Left lung (tissue), 10 donors: Measurements from ENCODE around the gene HDAC7. TPM values are rescaled to one million over a fixed set of nuclear protein-coding genes. Genes with fewer than 3 reads are reported as not detected.

Experiments used
- ATAC-seq: fragments of 200-7000 bp; cut with Tn5 transposase; one replicate; pipeline ENCODE4 v1.9.1; 2020; ENCODE audit warnings: moderate library complexity
- DNase-seq, 4 donors: peaks; one replicate each; pipeline ENCODE4 v3.0.0-alpha.2; 2013 to 2020
- H3K27ac ChIP-seq, 2 donors: fragments of 200-600 bp; sonication (generic) in 1 of 2; one replicate each; pipeline versions ENCODE4 v1.5.0 to v1.8.0; 2020 to 2021
- H3K27me3 ChIP-seq, 2 donors: fragments of 200-600 bp; sonication (generic) in 1 of 2; one replicate each; pipeline versions ENCODE4 v1.5.0 to v1.8.0; 2020 to 2021
- H3K36me3 ChIP-seq, 2 donors: fragments of 200-600 bp; sonication (generic) in 1 of 2; one replicate each; pipeline versions ENCODE4 v1.5.0 to v1.8.0; 2020 to 2021
- H3K4me1 ChIP-seq, 2 donors: fragments of 200-600 bp; one replicate each; pipeline ENCODE4 v1.8.0; 2021
- H3K4me3 ChIP-seq, 2 donors: fragments of 200-600 bp; sonication (generic) in 1 of 2; one replicate each; pipeline versions ENCODE4 v1.5.0 to v1.8.0; 2020 to 2021; ENCODE audit warnings: mild to moderate bottlenecking in 1 of 2
- H3K9me3 ChIP-seq, 2 donors: fragments of 200-600 bp; sonication (generic) in 1 of 2; one replicate each; pipeline versions ENCODE4 v1.5.0 to v1.8.0; 2020 to 2021
- intact Hi-C, 2 donors: fragments of 100-400 bp; cut with DNase I; formaldehyde crosslinking; loops; one replicate each; pipeline versions ENCODE4 v1.11.2 to v1.14.2; 2022
- polyA plus RNA-seq, 6 donors: library from polyadenylated mRNA; unstranded; fragments of 120-200 nt; gene quantifications; one replicate each; pipeline ENCODE4 v1.2.1, GENCODE V29; 2013; ENCODE audit not compliant: insufficient read length in 6 of 6
- total RNA-seq, 2 donors: library from RNA; stranded (reverse); fragmentation: NEBNext Ultra II Directional; extraction: Animal tissue kit (Norgen Biotek cat#: 25700); gene quantifications; one replicate each; pipeline ENCODE4 v1.2.1, GENCODE V29; 2021
- TF ChIP-seq, protein P1 (sequence below), 2 donors: fragments of 200-600 bp; sonication (generic) in 1 of 2; IDR thresholded peaks; one replicate each; pipeline versions ENCODE4 v1.5.0 to v1.8.0; 2021; ENCODE audit warnings: antibody characterized with exemption in 2 of 2
- donor health status: DM: no; HTN: yes; CAD: no.
- donor health status: DM: no; HTN: no; CAD: no.

Gene HDAC7
- total and polyA plus RNA-seq, 8 donors: 69.1 to 115 (median 84.1) TPM

DNA sequence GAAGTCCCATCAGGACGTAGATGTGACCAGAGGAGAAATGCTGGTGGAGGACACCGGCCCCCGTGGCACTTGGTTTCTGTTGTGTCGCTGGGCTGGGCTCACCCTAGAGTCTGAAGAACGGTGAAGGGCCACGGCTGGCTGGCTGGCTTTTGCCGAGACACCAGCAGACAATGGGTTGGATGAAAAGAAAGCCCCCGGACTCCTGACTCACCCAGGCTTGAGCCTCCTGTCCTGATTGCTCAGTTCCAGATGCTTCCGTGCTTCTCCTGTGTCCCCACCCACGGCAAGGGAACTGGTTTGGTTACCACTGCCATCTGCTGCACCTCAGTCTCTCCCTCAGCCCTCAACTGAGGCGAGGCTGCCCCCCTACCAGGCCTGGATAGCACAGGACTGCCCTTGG lies 84.1 kb downstream of the HDAC7 start:
- H3K36me3 ChIP-seq: no peaks in the 10 kb centered on the region
- peak overlapping the region in 1 of 2 donors; percentile 58 for H3K27ac ChIP-seq
- intact Hi-C loops: no loop called here
- TF ChIP-seq, protein P1, sequence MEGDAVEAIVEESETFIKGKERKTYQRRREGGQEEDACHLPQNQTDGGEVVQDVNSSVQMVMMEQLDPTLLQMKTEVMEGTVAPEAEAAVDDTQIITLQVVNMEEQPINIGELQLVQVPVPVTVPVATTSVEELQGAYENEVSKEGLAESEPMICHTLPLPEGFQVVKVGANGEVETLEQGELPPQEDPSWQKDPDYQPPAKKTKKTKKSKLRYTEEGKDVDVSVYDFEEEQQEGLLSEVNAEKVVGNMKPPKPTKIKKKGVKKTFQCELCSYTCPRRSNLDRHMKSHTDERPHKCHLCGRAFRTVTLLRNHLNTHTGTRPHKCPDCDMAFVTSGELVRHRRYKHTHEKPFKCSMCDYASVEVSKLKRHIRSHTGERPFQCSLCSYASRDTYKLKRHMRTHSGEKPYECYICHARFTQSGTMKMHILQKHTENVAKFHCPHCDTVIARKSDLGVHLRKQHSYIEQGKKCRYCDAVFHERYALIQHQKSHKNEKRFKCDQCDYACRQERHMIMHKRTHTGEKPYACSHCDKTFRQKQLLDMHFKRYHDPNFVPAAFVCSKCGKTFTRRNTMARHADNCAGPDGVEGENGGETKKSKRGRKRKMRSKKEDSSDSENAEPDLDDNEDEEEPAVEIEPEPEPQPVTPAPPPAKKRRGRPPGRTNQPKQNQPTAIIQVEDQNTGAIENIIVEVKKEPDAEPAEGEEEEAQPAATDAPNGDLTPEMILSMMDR (IDR thresholded peaks at IDR 0.05): no peak
- no peaks in the 10 kb centered on the region for H3K27me3 ChIP-seq
- H3K9me3 ChIP-seq: no peaks in the 10 kb centered on the region
- peaks cover 20 to 42% of the 10 kb centered on the region in 2 donors for H3K4me1 ChIP-seq
- ATAC-seq (no peak), DNase-seq (no peak)
- no peak overlapping the region for H3K4me3 ChIP-seq

DNA sequence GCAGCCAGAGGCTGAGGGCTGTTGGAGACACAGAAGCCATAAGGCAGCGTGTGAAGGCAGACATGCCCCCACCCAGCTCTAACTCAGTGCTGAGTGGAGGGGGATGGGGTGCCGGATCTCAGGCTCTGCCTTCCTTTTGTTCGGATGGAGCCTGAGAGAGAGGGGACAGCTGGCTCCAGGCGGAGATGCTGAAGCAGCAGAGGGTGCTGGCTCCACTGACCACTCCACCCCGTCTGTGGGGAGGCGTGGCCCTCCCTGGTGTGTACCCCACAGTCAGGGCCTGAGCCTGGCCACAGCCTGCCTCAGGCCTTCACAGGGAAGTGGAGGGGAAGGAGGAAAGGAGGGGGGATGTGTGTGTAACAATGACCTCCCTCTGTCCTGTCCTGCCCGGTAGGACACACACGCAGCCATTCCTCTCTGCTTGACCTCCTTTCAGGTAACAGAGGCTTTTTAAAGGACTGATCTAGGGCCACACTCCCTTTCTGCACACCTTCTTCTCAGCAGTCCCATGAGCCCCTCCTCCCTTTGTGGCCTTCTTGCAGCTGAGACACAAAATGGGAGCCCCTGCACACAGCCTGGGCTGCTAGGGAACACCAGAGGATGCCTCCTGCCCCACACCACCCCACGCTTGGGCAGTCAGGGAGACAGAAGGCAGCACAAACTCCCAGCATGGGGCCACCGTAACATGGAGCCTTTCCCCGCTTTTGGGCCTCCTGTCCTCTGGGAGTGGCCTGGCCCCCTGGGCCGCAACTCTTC lies 84.8 kb downstream of the HDAC7 start:
- H3K4me3 ChIP-seq: no peak overlapping the region
- H3K27ac ChIP-seq: no peak overlapping the region
- intact Hi-C loops: no loop called here
- peaks cover 20 to 39% of the 10 kb centered on the region in 2 donors for H3K4me1 ChIP-seq
- no peaks in the 10 kb centered on the region for H3K36me3 ChIP-seq
- H3K27me3 ChIP-seq: no peaks in the 10 kb centered on the region
- ATAC-seq: no peak
- no peaks in the 10 kb centered on the region for H3K9me3 ChIP-seq
- DNase-seq: peak in 1 of 4 donors; percentile 74
- TF ChIP-seq, protein P1 (IDR thresholded peaks at IDR 0.05): no peak

DNA sequence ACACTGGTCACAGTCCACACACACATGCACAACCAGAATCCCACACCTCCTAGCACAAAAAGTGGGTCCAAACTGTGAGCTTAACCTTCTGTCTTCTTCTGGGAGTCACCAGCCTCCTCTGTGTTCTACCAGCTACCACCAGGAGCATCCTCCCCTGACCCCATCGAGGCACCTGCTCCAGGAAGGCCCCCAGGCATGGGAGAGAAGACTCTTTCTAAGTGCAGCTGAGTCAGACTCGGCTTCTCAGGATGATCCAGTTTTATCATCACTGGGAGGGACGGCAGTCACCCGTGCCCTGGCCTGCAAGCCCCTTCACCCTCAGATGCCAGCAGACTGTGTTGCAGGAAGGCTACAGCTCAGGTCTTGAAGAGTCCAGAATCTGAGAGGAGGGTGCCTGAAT lies 86.6 kb downstream of the HDAC7 start:
- H3K36me3 ChIP-seq: no peaks in the 10 kb centered on the region
- H3K4me3 ChIP-seq: no peak overlapping the region
- intact Hi-C loops: no loop called here
- ATAC-seq: no peak
- no peak for DNase-seq
- peaks cover 20 to 37% of the 10 kb centered on the region in 2 donors for H3K4me1 ChIP-seq
- H3K27me3 ChIP-seq: no peaks in the 10 kb centered on the region
- H3K27ac ChIP-seq: no peak overlapping the region
- no peaks in the 10 kb centered on the region for H3K9me3 ChIP-seq
- TF ChIP-seq, protein P1 (IDR thresholded peaks at IDR 0.05): no peak

Other genes starting within 250 kb of the HDAC7 start
- gene RPAP3, start 113.9 kb downstream of the HDAC7 start, total RNA-seq: 10 to 100 TPM; 18.5 to 20.7 TPM
- gene RPAP3, start 113.9 kb downstream of the HDAC7 start, polyA plus RNA-seq: 10 to 100 TPM; 32.8 to 41.6 (median 35.8) TPM
- not detected for gene ENDOU, start 94.4 kb downstream of the HDAC7 start, total RNA-seq
- under 1 TPM; 0.14 to 0.58 (median 0.30) TPM for gene ENDOU, start 94.4 kb downstream of the HDAC7 start, polyA plus RNA-seq
- 10 to 100 TPM; 15.9 to 28.9 TPM for gene RAPGEF3, start 61.0 kb downstream of the HDAC7 start, total RNA-seq
- gene RAPGEF3, start 61.0 kb downstream of the HDAC7 start, polyA plus RNA-seq: 10 to 100 TPM; 10.8 to 21.0 (median 16.5) TPM
- 10 to 100 TPM; 35.4 to 38.6 TPM for gene SLC48A1, start 46.7 kb downstream of the HDAC7 start, total RNA-seq
- gene SLC48A1, start 46.7 kb downstream of the HDAC7 start, polyA plus RNA-seq: 10 to 100 TPM; 14.9 to 19.7 (median 17.2) TPM
- gene VDR, start 85.1 kb upstream of the HDAC7 start, total RNA-seq: 10 to 100 TPM; 29.7 to 32.1 TPM
- 1 to 10 TPM; 1.1 to 2.2 (median 1.9) TPM for gene VDR, start 85.1 kb upstream of the HDAC7 start, polyA plus RNA-seq
- gene TMEM106C, start 143.7 kb upstream of the HDAC7 start, total RNA-seq: 10 to 100 TPM; 43.1 to 66.8 TPM
- 10 to 100 TPM; 76.4 to 99.3 (median 88.7) TPM for gene TMEM106C, start 143.7 kb upstream of the HDAC7 start, polyA plus RNA-seq
- gene COL2A1, start 184.6 kb upstream of the HDAC7 start, total RNA-seq: under 1 TPM in 1 of 2 donors, not detected in 1; 0.06 TPM
- 10 to 100 TPM; 66.1 to 91.3 (median 71.3) TPM for gene COL2A1, start 184.6 kb upstream of the HDAC7 start, polyA plus RNA-seq